HepG2 (cell line): ENCODE measurements around the gene SLC9A8. TPM values are rescaled to one million over a fixed set of nuclear protein-coding genes. Genes with fewer than 3 reads are reported as not detected.

Source experiments
- AKNA ChIP-seq: sonication (generic); formaldehyde crosslinking; IDR thresholded peaks from 2 replicates; pipeline ENCODE4 v1.4.0; 2020; ENCODE audit warnings: missing genetic modification reagents, borderline replicate concordance
- HMGXB4 ChIP-seq, 2 experiments: sonication (generic) in 1 of 2; formaldehyde crosslinking in 1 of 2; IDR thresholded peaks; 2 replicates each; pipeline versions ENCODE4 v1.4.0 to v1.6.1; 2018 to 2020; ENCODE audit warnings: missing genetic modification reagents in 2 of 2, borderline replicate concordance in 1 of 2, low read depth in 1 of 2, mild to moderate bottlenecking in 1 of 2, missing biosample characterization in 1 of 2
- IKZF5 ChIP-seq: IDR thresholded peaks from 2 replicates; pipeline ENCODE4 v1.6.1; 2018; ENCODE audit warnings: missing genetic modification reagents, mild to moderate bottlenecking, missing compliant biosample characterization
- IRX3 ChIP-seq: sonication (generic); formaldehyde crosslinking; IDR thresholded peaks from 2 replicates; pipeline ENCODE4 v1.8.1; 2023; ENCODE audit warnings: mild to moderate bottlenecking, low read depth, missing genetic modification reagents, borderline replicate concordance
- JUN ChIP-seq: sonication (generic); formaldehyde crosslinking; IDR thresholded peaks from 2 replicates; pipeline ENCODE4 v1.4.0; 2020; ENCODE audit warnings: mild to moderate bottlenecking, missing genetic modification reagents
- LBX2 ChIP-seq: sonication (generic); formaldehyde crosslinking; IDR thresholded peaks from 2 replicates; pipeline ENCODE4 v1.5.0; 2020; ENCODE audit warnings: missing genetic modification reagents, mild to moderate bottlenecking, borderline replicate concordance
- MIER2 ChIP-seq: IDR thresholded peaks from 2 replicates; pipeline ENCODE4 v1.6.1; 2016; ENCODE audit warnings: missing biosample characterization, missing genetic modification reagents
- NFATC3 ChIP-seq: sonication (generic); formaldehyde crosslinking; IDR thresholded peaks from 2 replicates; pipeline ENCODE4 v1.5.1; 2020; ENCODE audit warnings: mild to moderate bottlenecking, missing genetic modification reagents
- RBAK ChIP-seq: sonication (generic); formaldehyde crosslinking; IDR thresholded peaks from 2 replicates; pipeline ENCODE4 v1.5.1; 2020; ENCODE audit warnings: mild to moderate bottlenecking, missing genetic modification reagents
- SIX1 ChIP-seq: sonication (generic); formaldehyde crosslinking; IDR thresholded peaks from 2 replicates; pipeline ENCODE4 v1.4.0; 2020; ENCODE audit warnings: missing genetic modification reagents, borderline replicate concordance
- U2AF2 ChIP-seq: fragments of 200-400 bp; formaldehyde crosslinking; IDR thresholded peaks from 2 replicates; pipeline ENCODE4 v1.6.1; 2017; ENCODE audit warnings: low read depth, mild to moderate bottlenecking, low read length
- ZBTB21 ChIP-seq: sonication (generic); formaldehyde crosslinking; IDR thresholded peaks from 2 replicates; pipeline ENCODE4 v1.4.0; 2020; ENCODE audit warnings: missing genetic modification reagents
- ZNF232 ChIP-seq: sonication (generic); formaldehyde crosslinking; IDR thresholded peaks from 2 replicates; pipeline ENCODE4 v1.4.0; 2020; ENCODE audit warnings: missing genetic modification reagents, borderline replicate concordance
- ZNF275 ChIP-seq: sonication (generic); formaldehyde crosslinking; IDR thresholded peaks from 2 replicates; pipeline ENCODE4 v1.8.0; 2022; ENCODE audit warnings: missing genetic modification reagents, mild to moderate bottlenecking, inconsistent platforms, borderline replicate concordance
- ZNF414 ChIP-seq: sonication (generic); formaldehyde crosslinking; IDR thresholded peaks from 2 replicates; pipeline ENCODE4 v1.5.0; 2020; ENCODE audit warnings: missing genetic modification reagents
- ZNF460 ChIP-seq: sonication (generic); formaldehyde crosslinking; IDR thresholded peaks from 2 replicates; pipeline ENCODE4 v1.5.1; 2020; ENCODE audit warnings: missing genetic modification reagents, mild to moderate bottlenecking, borderline replicate concordance
- ZNF598 ChIP-seq: sonication (generic); formaldehyde crosslinking; IDR thresholded peaks from 2 replicates; pipeline ENCODE4 v1.5.1; 2020; ENCODE audit warnings: mild to moderate bottlenecking, missing genetic modification reagents, borderline replicate concordance
- polyA plus RNA-seq, 8 experiments: library from polyadenylated mRNA; depleted of rRNA in 3 of 8; stranded (reverse) in 7 of 8; unstranded in 1 of 8; fragments of >200 nt; fragmentation: Illumina TruSeq in 4 of 8; extraction: Trizol in 4 of 8; gene quantifications; 2 replicates each; pipeline versions ENCODE4 v1.2.1 to v1.2.3, GENCODE V29; 2011 to 2016; ENCODE audit warnings: low read depth in 4 of 8, missing spikeins in 1 of 8, mixed read lengths in 1 of 8; ENCODE audit not compliant: insufficient read depth in 1 of 8
- total RNA-seq, 5 experiments: library from RNA; depleted of rRNA; stranded (reverse); fragments of >200 nt; fragmentation: Illumina TruSeq; extraction: Trizol; gene quantifications; 2 replicates each; pipeline ENCODE4 v1.2.3, GENCODE V29; 2016; ENCODE audit warnings: low read depth in 1 of 5

The SLC9A8 gene
- total and polyA plus RNA-seq, 2 of the 13 experiments (the other 11 are each of a cell fraction or from before 2014, with no cell fraction given) = 4.1 to 7.4 TPM

GRCh38 chr20:49914310-49915117 is 101.9 kb downstream of the SLC9A8 start (continued):
- TF ChIP-seq SIX1 (CRISPR knock-in tag) (no peak), ZNF275 (CRISPR knock-in tag) (no peak), ZNF232 (0 out of 2 replicates have a peak, but pooled peaks have one; percentile 23), MIER2 (peak; percentile 14; the same call in 1 of the 2 replicates), HMGXB4 (CRISPR knock-in tag; IDR thresholded peaks at IDR 0.05; ENCODE audit: borderline replicate concordance in 1 of 2, low read depth in 1 of 2) (peak in 1 of 2 experiments; percentile 33; a peak in 1 of 4 replicates), ZNF414 (CRISPR knock-in tag) (no peak), U2AF2 (no peak), IRX3 (no peak), ZBTB21 (0 out of 2 replicates have a peak, but pooled peaks have one; percentile 23), AKNA (CRISPR knock-in tag) (no peak), LBX2 (no peak), IKZF5 (0 out of 2 replicates have a peak, but pooled peaks have one; percentile 24), JUN (CRISPR knock-in tag) (no peak), RBAK (CRISPR knock-in tag) (no peak), ZNF460 (no peak), ZNF598 (CRISPR knock-in tag) (no peak), NFATC3 (CRISPR knock-in tag) (no peak)
